Stimulated activated CD8-positive, alpha-beta memory T cell treated with anti-CD3 and anti-CD28 coated beads, Interleukin-15, amount 100 ng/mL, for 48 hours (primary cell): ENCODE data around the gene ANXA4.

Experiments
- DNase-seq, 2 donors: peaks; one replicate each; pipeline ENCODE4 v3.0.0-alpha.2; 2020; ENCODE audit warnings: low read depth in 2 of 2

ANXA4 gene

GRCh38 chr2:69741575-69742321, at the start of gene ANXA4:
ANXA4 (plus strand) TSS chr2:69742134; CDS start chr2:69781566, 39,432 bp downstream.
- DNase-seq, result peak; percentile 52 to 58

DNA sequence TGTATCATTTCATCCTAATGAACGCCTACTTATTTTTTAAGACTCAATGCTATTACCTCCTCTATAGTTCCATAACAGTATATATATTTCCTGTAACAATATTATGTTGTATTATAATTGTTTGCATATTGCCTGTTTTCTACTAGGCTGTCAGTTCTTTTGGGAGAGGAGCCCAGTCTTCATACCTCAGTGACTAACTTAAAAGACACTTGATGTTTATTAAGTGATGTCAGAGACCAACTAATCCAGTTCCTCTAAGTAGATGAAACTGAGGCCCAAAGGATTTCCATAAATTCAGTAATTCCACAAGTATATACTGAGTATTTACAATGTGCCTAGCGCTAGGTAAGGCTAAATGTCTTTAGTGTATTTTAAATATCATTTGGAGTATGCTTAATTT, 49.5 kb upstream of the ANXA4 start:
- DNase-seq, result no peak

- DNase-seq, result no peak
These were observed 48.7 kb upstream of the ANXA4 start for GRCh38 chr2:69693059-69693774.

GRCh38 chr2:69693775-69694450, 48.0 kb upstream of the ANXA4 start:
- DNase-seq, result no peak

DNA sequence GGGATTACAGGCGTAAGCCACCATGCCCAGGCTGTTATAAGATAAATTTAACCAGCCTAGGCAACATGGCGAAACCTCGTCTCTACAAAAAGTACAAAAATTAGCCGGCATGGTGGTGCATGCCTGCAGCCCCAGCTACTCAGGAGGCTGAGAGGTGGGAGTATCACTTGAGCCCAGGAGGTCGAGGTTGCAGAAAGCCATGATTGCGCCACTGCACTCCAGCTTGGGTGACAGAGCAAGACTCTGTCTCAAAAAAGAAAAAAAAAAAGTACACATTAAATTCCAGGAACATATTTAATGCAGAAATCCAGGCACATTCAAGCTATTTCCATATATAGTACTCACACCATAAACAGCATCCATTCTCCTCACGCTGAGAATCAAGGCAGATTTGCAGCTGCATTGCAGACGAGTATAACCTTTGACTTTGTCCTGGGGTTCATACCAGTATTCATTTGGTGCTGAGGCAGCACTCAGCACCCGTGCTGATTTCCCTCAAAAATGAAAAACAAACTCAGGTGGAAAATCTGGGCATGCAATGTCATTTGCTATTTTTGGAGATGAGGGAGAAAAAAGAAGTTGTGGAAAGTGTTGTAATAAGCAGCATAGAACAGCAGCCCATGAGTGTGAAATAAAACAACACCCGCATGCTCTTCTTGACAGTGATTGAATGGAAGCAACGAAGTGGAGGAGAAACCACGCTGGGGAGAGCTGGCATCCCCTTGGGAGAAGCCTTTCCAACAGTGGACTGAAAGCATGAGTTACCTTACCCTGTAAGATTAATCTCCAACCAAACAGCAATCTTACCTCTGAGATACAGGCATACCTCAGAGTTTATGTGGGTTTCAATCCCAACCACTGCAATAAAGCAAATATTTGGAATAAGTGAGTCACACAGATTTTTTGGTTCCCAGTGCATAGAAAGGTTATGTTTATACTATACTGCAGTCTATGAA, 46.8 kb upstream of the ANXA4 start:
- DNase-seq, result no peak

DNA sequence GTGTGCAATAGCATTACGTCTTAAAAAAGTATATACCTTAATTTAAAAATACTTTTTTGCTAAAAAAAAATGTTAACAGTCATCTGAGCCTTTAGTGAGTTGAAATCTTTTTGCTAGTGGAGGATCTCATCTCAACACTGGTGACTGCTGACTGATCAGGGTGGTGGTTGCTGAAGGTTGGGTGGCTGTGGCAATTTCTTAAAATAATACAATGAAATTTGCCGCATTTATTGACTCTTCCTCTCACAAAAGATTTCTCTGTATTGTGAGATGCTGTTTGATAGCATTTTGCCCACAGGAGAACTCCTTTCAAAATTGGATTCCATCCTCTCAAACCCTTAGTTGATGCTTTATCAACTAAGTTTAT, 46.1 kb upstream of the ANXA4 start:
- no peak for DNase-seq

- no peak for DNase-seq
These were observed 41.6 kb upstream of the ANXA4 start for GRCh38 chr2:69700381-69700780.

GRCh38 chr2:69701100-69701945, 40.6 kb upstream of the ANXA4 start:
- DNase-seq, result no peak

- no peak for DNase-seq
These were observed 38.7 kb upstream of the ANXA4 start for GRCh38 chr2:69703189-69703588.

DNA sequence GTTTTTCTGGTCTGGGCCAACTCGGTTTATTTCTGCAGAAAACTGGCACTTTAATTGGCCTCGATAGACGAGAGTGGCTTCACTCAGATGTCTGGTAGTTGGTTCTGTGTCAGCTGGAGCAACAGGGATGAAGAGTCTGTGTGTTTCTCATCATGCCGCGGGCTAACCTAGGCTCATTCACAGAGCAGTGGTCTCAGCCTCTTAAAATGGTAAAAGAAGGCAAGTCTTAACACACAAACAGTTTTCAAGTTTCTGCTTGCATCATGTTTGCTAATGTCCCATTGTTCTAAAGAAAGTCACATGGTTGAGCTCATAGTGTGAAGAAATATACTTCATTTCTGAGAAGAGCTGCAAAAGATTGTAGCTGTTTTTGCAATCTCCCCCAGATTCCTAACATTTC, 37.5 kb upstream of the ANXA4 start:
- DNase-seq, result no peak

GRCh38 chr2:69709290-69709689, 32.6 kb upstream of the ANXA4 start:
- no peak for DNase-seq

GRCh38 chr2:69711971-69712370, 30.0 kb upstream of the ANXA4 start:
- DNase-seq, result no peak

DNA sequence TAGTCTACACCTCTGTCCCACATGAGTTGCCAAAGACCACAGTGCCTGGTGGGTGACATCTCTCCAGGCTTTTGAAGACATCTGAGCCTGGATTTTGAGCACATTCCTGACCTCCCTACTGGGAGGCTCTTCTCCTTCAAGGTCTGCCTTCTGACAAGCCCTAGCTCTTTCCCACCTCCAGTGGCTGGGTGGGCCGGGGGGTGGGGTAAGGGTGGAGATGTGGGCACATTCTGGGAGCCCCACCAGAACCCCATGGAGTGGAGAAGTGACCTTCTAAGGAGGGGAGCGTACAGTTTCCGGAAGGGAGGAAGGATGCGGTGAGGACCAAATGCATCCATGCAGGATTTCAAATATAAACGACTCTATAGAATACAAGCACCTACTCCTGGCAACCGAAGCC, 27.9 kb upstream of the ANXA4 start:
- no peak for DNase-seq

- DNase-seq, result peak; percentile 72 to 73
These were observed 27.3 kb upstream of the ANXA4 start for GRCh38 chr2:69714539-69715220.

- no peak for DNase-seq
These were observed 26.0 kb upstream of the ANXA4 start for GRCh38 chr2:69715964-69716363.

DNA sequence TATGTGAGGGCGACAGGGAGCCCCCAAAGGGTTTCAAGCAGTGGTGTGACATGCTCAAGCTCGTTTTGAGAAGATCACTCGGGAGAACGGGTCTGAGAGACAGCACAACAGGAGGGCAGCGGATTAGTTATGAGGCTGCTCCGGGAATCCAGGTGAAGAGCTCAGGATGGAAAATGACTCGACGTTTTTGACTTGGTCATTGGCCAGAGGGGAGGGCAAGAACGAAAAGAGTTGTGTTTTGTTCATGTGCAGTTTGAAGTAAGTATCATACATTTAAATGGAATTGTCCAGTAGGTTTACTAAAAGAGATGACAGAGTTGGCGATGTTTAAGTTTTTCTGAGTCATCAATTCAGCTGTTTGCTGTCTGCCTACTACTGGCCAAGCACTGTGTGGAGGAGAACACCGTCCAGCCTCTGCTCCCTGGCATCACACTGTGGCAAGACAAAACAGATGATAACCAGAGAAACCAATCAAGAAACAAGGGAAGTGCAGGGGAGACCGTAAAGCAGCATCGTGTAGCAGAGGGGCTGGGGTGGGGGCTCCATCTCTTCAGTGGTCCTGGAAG, 25.3 kb upstream of the ANXA4 start:
- no peak for DNase-seq

DNA sequence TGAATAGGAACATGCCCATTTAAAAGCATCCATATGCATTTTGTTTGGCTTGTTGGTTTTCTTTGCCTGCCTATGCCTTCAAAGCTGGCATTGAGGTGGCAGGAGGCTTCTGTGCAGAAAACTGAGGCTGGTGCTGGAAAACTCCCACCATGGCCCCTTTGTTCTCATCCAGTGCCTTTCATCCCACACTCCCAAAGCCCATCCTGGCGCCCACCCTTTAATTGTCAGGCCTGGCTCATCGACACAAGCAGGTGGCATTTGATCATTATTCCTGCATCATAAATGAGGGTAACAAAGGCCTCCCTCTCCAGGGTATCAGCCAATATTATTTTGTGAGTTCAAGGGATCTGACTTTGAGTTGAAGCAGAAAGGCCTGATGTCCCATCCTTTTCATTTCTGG, 24.7 kb upstream of the ANXA4 start:
- no peak for DNase-seq

- DNase-seq, result no peak
These were observed 24.1 kb upstream of the ANXA4 start for GRCh38 chr2:69717861-69718273.

DNA sequence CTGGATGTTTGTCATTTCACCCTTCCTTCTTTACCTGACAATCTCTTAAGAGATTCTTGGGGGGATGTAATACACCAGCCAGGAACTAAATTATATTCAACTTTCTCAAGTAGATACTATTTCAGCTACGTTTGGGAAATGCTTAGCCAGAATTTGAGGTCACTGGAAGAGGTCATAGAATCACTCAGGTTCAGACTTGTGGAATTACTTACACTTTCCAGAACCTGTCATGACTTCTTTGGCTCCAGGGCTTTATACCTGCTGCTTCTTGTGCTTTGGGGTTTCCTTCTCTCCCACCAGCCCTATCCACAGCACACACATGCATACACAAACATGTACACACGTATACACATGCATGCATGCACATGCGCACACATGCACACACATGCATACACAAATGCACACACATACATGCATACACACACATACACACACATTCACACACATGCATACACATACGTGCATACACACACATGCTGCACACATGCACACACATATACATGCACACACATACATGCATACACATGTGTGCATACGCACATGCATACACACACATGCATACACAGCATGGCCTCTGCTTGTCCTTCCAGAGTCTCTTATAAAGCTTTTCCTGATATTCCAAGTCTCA, 23.5 kb upstream of the ANXA4 start:
- DNase-seq, result no peak
